ENCODE results near the gene CBX7.

CBX7 gene

DNA sequence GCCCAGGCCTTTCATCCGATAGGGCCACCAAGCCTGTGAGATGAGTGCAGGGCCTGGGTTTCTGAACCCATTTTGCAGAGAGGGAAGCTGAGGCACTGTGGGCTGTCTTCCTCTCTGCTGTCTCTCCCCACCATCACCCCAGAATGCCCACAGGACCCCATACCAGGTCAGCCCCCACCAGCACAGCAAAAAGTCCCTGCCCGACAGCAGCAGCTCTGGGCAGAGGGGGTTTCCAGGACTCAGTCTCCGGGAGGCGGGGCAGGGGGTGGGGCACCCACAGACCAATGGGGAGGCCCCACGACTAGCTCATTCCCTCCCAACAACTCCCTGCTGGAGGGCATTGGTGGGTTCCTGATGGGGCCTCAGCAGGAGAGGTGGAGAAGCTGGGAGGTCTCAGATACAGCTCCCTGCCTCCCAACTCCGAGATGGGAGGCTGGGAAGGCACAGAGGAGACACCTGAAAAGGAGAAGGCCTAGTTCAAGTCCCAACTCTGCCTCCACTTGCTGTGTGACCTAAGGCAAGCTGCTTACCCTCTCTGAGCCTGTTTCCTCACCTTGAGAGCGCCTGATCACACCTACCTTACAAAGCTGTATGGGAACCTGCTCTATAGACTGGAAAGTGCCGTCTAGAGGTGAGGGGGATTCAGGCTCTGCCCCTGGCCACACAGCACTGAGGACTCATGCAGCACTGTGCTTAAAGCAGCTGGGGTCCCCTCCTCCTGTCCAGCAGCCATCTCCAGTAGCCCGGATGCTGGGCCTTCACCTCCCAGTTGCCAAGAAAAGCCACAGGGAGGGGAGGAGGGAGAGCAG, 3.5 kb downstream of the CBX7 start:
- H4K8ac ChIP-seq (ENCODE audit: low read depth, low read length): no peak overlapping the region

DNA sequence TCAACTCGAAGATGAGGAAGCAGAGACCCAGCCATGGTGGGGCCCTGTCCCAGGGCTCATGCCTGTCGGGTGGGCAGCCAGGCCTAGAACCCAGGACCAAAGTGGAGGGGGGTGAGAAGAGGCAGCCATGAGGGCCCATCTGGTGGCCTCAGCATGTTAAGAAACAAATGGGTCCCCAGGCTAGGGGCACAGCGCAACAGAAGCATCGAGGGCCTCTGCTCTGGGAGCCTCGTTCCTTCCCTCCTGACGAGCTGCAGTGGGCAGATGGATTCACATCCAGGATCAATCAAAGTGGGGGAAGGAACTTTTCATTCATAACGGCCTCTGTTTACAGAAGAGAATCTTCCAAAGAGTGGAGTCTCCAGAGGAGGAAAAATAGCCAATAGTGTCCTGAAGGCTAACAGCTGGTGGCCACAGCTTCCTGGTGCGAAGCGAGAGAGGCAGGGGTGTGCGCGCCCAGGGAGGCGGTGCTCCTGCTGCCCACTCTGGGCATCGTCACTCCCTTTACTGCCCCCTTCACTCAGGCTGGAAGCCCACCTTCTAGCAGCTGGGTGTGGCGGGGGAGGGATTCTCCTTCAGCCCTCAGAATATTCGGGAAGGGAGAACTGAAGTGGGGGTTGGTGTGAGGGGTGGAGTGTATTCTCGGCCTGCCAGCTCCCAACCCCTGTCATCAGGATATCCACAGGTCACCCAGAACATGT, 4.3 kb downstream of the CBX7 start:
- H3K23ac ChIP-seq (ENCODE audit: low read depth, low read length, poor library complexity): no peak overlapping the region
- H3K9me3 ChIP-seq (replicated peaks in 1 of 2; ENCODE audit: control insufficient read depth in 2 of 2, insufficient read depth in 1 of 2, low read depth in 1 of 2, low read length in 2 of 2): no peaks in the 10 kb centered on the region
- no peak overlapping the region for H2AFZ ChIP-seq (ENCODE audit: low read length)
- H2BK5ac ChIP-seq (ENCODE audit: low read length): peak overlapping the region; percentile 54
- no peak overlapping the region for H3K4me3 ChIP-seq (ENCODE audit: low read length in 2 of 2)
- peak overlapping the region; percentile 13 for H3K18ac ChIP-seq (ENCODE audit: low read length)
- H2BK120ac ChIP-seq (ENCODE audit: low read depth, low read length): no peak overlapping the region
- H4K8ac ChIP-seq (ENCODE audit: low read depth, low read length): no peak overlapping the region
- no peak overlapping the region for H4K91ac ChIP-seq (ENCODE audit: low read depth, low read length, poor library complexity)
- no peaks in the 10 kb centered on the region for H3K36me3 ChIP-seq (replicated peaks in 1 of 2; ENCODE audit: control insufficient read depth in 2 of 2, insufficient read depth in 2 of 2, low read length in 2 of 2)
- no peak overlapping the region for H3K14ac ChIP-seq (ENCODE audit: low read length)
- no peak overlapping the region for H3K4ac ChIP-seq (ENCODE audit: low read length)
- no CpG with 5 or more reads among the region's 16 CpGs for WGBS, 2 donors (ENCODE audit: extremely low coverage in 2 of 2, insufficient read length in 2 of 2, insufficient replicate concordance in 1 of 2)
- no peak overlapping the region for H3K27ac ChIP-seq (replicated peaks; ENCODE audit: low read length)
- peaks cover 1% of the 10 kb centered on the region for H3K79me1 ChIP-seq (ENCODE audit: low read depth, low read length)
- H2BK12ac ChIP-seq (ENCODE audit: low read length): no peak overlapping the region
- peak overlapping the region; percentile 67 for H2BK15ac ChIP-seq (ENCODE audit: low read length)
- H3K9ac ChIP-seq (ENCODE audit: low read depth, low read length, poor library complexity): peak overlapping the region; percentile 63
- H3K4me2 ChIP-seq (ENCODE audit: insufficient read depth, low read length, poor library complexity, severe bottlenecking): no peak overlapping the region
- DNase-seq (ENCODE audit: low spot score): no peak
- peaks cover 12 to 23% of the 10 kb centered on the region in 2 donors for H3K4me1 ChIP-seq (ENCODE audit: control insufficient read depth in 2 of 2, insufficient read depth in 1 of 2, low read depth in 1 of 2, low read length in 2 of 2)
- peaks cover under 1 to 20% (median 17%) of the 10 kb centered on the region in 3 experiments for H3K27me3 ChIP-seq (ENCODE audit: control insufficient read depth in 3 of 3, insufficient read depth in 3 of 3, low read depth in 1 of 3, low read length in 3 of 3)
- H2AK5ac ChIP-seq (ENCODE audit: low read depth, low read length): peak overlapping the region; percentile 6

More for the DNA sequence above, 3.5 kb downstream of the CBX7 start:
- Histone ChIP-seq H2BK12ac (ENCODE audit: low read length) (no peak overlapping the region), H3K14ac (ENCODE audit: low read length) (no peak overlapping the region), H3K4me1 (ENCODE audit: control insufficient read depth in 2 of 2, insufficient read depth in 1 of 2, low read depth in 1 of 2, low read length in 2 of 2) (peaks cover 12 to 21% of the 10 kb centered on the region in 2 donors), H3K36me3 (replicated peaks in 1 of 2; ENCODE audit: control insufficient read depth in 2 of 2, insufficient read depth in 2 of 2, low read length in 2 of 2) (no peaks in the 10 kb centered on the region), H3K9ac (ENCODE audit: low read depth, low read length, poor library complexity) (no peak overlapping the region), H2BK5ac (ENCODE audit: low read length) (peak overlapping the region; percentile 54), H2BK15ac (ENCODE audit: low read length) (peak overlapping the region; percentile 67), H3K18ac (ENCODE audit: low read length) (peak overlapping the region; percentile 55), H3K27me3 (ENCODE audit: control insufficient read depth in 3 of 3, insufficient read depth in 3 of 3, low read depth in 1 of 3, low read length in 3 of 3) (peaks cover 3 to 22% (median 21%) of the 10 kb centered on the region in 3 experiments), H3K4me3 (ENCODE audit: low read length in 2 of 2) (no peak overlapping the region), H3K27ac (replicated peaks; ENCODE audit: low read length) (no peak overlapping the region), H2AFZ (ENCODE audit: low read length) (no peak overlapping the region), H3K9me3 (replicated peaks in 1 of 2; ENCODE audit: control insufficient read depth in 2 of 2, insufficient read depth in 1 of 2, low read depth in 1 of 2, low read length in 2 of 2) (no peaks in the 10 kb centered on the region), H4K91ac (ENCODE audit: low read depth, low read length, poor library complexity) (no peak overlapping the region), H3K79me1 (ENCODE audit: low read depth, low read length) (peaks cover 1% of the 10 kb centered on the region), H3K4me2 (ENCODE audit: insufficient read depth, low read length, poor library complexity, severe bottlenecking) (no peak overlapping the region), H3K4ac (ENCODE audit: low read length) (no peak overlapping the region), H2BK120ac (ENCODE audit: low read depth, low read length) (no peak overlapping the region), H3K23ac (ENCODE audit: low read depth, low read length, poor library complexity) (no peak overlapping the region), H2AK5ac (ENCODE audit: low read depth, low read length) (peak overlapping the region; percentile 6)
- WGBS, 2 donors (ENCODE audit: extremely low coverage in 2 of 2, insufficient read length in 2 of 2, insufficient replicate concordance in 1 of 2): no CpG with 5 or more reads among the region's 9 CpGs
- DNase-seq (ENCODE audit: low spot score): no peak

DNA sequence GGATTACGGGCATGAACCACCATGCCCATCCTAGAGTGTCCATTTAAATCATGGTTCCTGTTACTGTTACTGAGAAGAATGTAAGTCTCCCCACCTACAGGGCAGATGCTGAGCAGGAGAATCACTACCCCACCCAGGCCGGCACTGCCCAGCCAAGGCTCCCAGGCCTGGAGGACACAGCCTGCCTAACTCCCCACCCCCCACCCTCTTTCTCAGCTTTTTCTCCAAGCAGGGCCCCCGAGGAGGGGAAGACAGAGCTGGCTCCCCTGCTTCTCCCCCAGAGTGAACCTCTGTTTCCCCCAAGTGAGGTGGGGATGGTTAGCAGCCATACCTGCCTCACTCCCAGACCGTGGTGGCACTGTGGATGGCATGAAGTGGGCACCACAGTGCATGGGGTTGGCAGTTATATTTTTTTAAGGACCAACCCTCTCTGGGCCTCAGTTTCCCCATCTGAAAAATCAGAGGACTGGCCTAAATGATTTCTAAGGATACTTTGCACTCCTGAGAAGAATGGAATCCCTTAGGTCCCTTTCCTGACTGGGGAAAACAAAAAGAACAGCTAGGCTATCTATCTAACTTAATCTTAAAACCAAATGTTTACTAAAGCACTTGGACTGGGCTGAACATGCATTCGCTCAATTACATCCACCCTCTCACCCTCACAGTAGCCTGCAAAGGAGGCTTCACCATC, 5.0 kb downstream of the CBX7 start:
- Histone ChIP-seq H3K27ac (replicated peaks; ENCODE audit: low read length) (no peak overlapping the region), H2AFZ (ENCODE audit: low read length) (no peak overlapping the region), H2BK15ac (ENCODE audit: low read length) (peak overlapping the region; percentile 67), H3K79me1 (ENCODE audit: low read depth, low read length) (peaks cover 1% of the 10 kb centered on the region), H4K91ac (ENCODE audit: low read depth, low read length, poor library complexity) (no peak overlapping the region), H2AK5ac (ENCODE audit: low read depth, low read length) (peak overlapping the region; percentile 6), H4K8ac (ENCODE audit: low read depth, low read length) (no peak overlapping the region), H3K9me3 (replicated peaks in 1 of 2; ENCODE audit: control insufficient read depth in 2 of 2, insufficient read depth in 1 of 2, low read depth in 1 of 2, low read length in 2 of 2) (no peaks in the 10 kb centered on the region), H2BK120ac (ENCODE audit: low read depth, low read length) (no peak overlapping the region), H3K4me3 (ENCODE audit: low read length in 2 of 2) (no peak overlapping the region), H3K4me2 (ENCODE audit: insufficient read depth, low read length, poor library complexity, severe bottlenecking) (no peak overlapping the region), H3K23ac (ENCODE audit: low read depth, low read length, poor library complexity) (no peak overlapping the region), H3K36me3 (replicated peaks in 1 of 2; ENCODE audit: control insufficient read depth in 2 of 2, insufficient read depth in 2 of 2, low read length in 2 of 2) (no peaks in the 10 kb centered on the region), H3K9ac (ENCODE audit: low read depth, low read length, poor library complexity) (no peak overlapping the region), H3K14ac (ENCODE audit: low read length) (no peak overlapping the region), H2BK5ac (ENCODE audit: low read length) (no peak overlapping the region), H3K18ac (ENCODE audit: low read length) (no peak overlapping the region), H3K4me1 (ENCODE audit: control insufficient read depth in 2 of 2, insufficient read depth in 1 of 2, low read depth in 1 of 2, low read length in 2 of 2) (peaks cover 12 to 21% of the 10 kb centered on the region in 2 donors), H3K4ac (ENCODE audit: low read length) (no peak overlapping the region), H3K27me3 (ENCODE audit: control insufficient read depth in 3 of 3, insufficient read depth in 3 of 3, low read depth in 1 of 3, low read length in 3 of 3) (peaks cover 0 to 16% (median 13%) of the 10 kb centered on the region in 3 experiments), H2BK12ac (ENCODE audit: low read length) (no peak overlapping the region)
- no peak for DNase-seq (ENCODE audit: low spot score)
- no CpG with 5 or more reads among the region's 5 CpGs for WGBS, 2 donors (ENCODE audit: extremely low coverage in 2 of 2, insufficient read length in 2 of 2, insufficient replicate concordance in 1 of 2)
